HEK293T (cell line): ENCODE results near the gene BLTP2.

Source experiments
- ARNT ChIP-seq: fragments of 450-650 bp; IDR thresholded peaks from 2 replicates; pipeline ENCODE4 v1.6.1; 2017; ENCODE audit warnings: mild to moderate bottlenecking
- BHLHE40 ChIP-seq: fragments of 450-650 bp; IDR thresholded peaks from 2 replicates; pipeline ENCODE4 v1.6.1; 2016; ENCODE audit warnings: mild to moderate bottlenecking, moderate library complexity, borderline replicate concordance
- CTBP1 ChIP-seq: fragments of 450-650 bp; IDR thresholded peaks from 2 replicates; pipeline ENCODE4 v1.6.1; 2016; ENCODE audit warnings: borderline replicate concordance
- ELF4 ChIP-seq: fragments of 450-650 bp; IDR thresholded peaks from 2 replicates; pipeline ENCODE4 v1.6.1; 2017; ENCODE audit warnings: antibody characterized with exemption
- FOXA1 ChIP-seq: fragments of 450-650 bp; IDR thresholded peaks from 2 replicates; pipeline ENCODE4 v1.6.1; 2016; ENCODE audit warnings: mild to moderate bottlenecking
- FOXM1 ChIP-seq: fragments of 450-650 bp; IDR thresholded peaks from 2 replicates; pipeline ENCODE4 v1.6.1; 2017; ENCODE audit warnings: mild to moderate bottlenecking, borderline replicate concordance
- LEF1 ChIP-seq: fragments of 450-650 bp; IDR thresholded peaks from 2 replicates; pipeline ENCODE4 v1.6.1; 2017; ENCODE audit warnings: mild to moderate bottlenecking, borderline replicate concordance
- SP1 ChIP-seq: fragments of 450-650 bp; IDR thresholded peaks from 2 replicates; pipeline ENCODE4 v1.6.1; 2017
- SUZ12 ChIP-seq: fragments of 450-650 bp; IDR thresholded peaks from 2 replicates; pipeline ENCODE4 v1.6.1; 2016; ENCODE audit warnings: mild to moderate bottlenecking
- TARDBP ChIP-seq: fragments of 450-650 bp; IDR thresholded peaks from 2 replicates; pipeline ENCODE4 v1.6.1; 2016
- TF ChIP-seq, protein P1 (sequence below): fragments of 450-650 bp; IDR thresholded peaks from 2 replicates; pipeline ENCODE4 v1.6.1; 2016

DNA sequence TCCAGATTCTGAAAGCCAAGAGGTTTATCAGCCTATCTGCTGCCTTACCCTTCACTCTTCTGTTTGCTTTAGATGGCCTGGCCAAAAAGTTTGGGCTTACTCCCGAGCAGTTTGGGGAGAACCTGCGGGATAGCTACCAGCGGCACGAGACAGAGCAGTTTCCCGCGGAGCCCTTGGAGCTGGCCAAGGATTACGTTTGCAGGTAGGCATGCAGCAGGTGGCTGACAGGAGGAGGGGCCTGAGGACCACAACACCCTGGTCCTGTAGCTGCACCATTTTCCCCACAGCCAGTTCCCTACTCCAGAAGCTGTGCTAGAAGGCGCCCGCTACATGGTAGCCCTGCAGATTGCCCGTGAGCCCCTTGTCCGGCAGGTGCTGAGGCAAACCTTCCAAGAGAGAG, 37.7 kb upstream of the BLTP2 start:
- no peak for TF ChIP-seq SUZ12
- TF ChIP-seq ARNT, result no peak
- no peak for TF ChIP-seq SP1
- TF ChIP-seq TARDBP, result no peak
- TF ChIP-seq FOXM1, result no peak
- no peak for TF ChIP-seq BHLHE40
- TF ChIP-seq, protein P1, sequence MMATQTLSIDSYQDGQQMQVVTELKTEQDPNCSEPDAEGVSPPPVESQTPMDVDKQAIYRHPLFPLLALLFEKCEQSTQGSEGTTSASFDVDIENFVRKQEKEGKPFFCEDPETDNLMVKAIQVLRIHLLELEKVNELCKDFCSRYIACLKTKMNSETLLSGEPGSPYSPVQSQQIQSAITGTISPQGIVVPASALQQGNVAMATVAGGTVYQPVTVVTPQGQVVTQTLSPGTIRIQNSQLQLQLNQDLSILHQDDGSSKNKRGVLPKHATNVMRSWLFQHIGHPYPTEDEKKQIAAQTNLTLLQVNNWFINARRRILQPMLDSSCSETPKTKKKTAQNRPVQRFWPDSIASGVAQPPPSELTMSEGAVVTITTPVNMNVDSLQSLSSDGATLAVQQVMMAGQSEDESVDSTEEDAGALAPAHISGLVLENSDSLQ, result no peak
- TF ChIP-seq ELF4, result no peak
- no peak for TF ChIP-seq LEF1
- no peak for TF ChIP-seq FOXA1
- TF ChIP-seq CTBP1, result no peak
